GM18951 (cell line): ENCODE results near the gene SETDB2.

Experiments used
- POLR2A ChIP-seq: IDR thresholded peaks from 4 replicates; pipeline ENCODE4 v1.6.1; 2011; ENCODE audit warnings: mild to moderate bottlenecking; ENCODE audit not compliant: insufficient read length, insufficient read depth; ENCODE audit errors: extremely low read depth
- in situ Hi-C: fragments of 300-500 bp; cut with MboI; formaldehyde crosslinking; loops from one replicate; pipeline ENCODE4 v1.12.0; 2022; ENCODE audit warnings: low sequenced_read_pairs, mixed read lengths, inconsistent platforms; ENCODE audit not compliant: unreplicated experiment

SETDB2 gene

GRCh38 chr13:49536144-49536873 is 92.2 kb downstream of the SETDB2 start:
- in situ Hi-C loops = no loop called here
- no peak for TF ChIP-seq POLR2A

GRCh38 chr13:49538404-49538803 is 94.3 kb downstream of the SETDB2 start:
- in situ Hi-C loops = no loop called here
- no peak for TF ChIP-seq POLR2A

DNA sequence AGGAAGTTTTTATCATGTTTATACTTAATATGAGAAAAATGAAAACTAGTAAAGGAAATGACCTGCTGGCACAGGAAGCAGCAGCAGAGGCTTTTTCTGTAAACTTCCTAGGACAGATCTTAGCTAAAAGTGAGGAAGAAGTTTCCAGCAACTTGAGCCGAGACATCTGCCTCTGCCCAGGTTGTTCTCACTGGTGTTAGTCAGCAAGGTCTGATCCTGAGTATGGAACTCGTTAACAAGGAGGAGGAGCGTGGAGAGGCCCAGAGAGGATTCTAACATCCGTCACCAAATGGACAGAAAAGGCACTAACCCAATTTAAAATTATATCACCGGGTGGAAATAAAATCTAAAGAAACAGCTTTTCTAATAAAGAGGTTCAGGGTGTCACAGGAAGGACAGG is 95.2 kb downstream of the SETDB2 start:
- TF ChIP-seq POLR2A = no peak
- in situ Hi-C loops = no loop called here

- TF ChIP-seq POLR2A = no peak
- in situ Hi-C loops = no loop called here
Observed at GRCh38 chr13:49539746-49540145, 95.7 kb downstream of the SETDB2 start.

DNA sequence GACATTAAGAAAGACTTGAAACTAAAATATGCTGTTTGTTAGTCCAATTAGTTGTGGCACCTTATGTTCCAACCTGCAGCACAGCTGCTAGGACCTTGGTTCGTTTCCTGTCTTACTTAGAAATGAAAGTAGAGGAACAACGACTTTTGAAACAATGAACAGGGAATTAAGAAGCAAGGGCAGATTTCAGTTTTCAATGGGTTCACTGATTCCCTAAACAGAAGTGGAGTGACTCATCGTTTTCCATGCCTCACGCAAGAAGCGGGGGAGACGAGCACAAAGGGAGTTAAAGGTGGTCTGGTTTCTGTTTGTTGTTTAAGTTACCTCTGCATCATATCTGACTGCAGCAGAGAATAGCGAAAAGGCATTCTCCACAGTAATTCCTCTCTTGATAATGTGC is 96.5 kb downstream of the SETDB2 start:
- in situ Hi-C loops = no loop called here
- TF ChIP-seq POLR2A = no peak

DNA sequence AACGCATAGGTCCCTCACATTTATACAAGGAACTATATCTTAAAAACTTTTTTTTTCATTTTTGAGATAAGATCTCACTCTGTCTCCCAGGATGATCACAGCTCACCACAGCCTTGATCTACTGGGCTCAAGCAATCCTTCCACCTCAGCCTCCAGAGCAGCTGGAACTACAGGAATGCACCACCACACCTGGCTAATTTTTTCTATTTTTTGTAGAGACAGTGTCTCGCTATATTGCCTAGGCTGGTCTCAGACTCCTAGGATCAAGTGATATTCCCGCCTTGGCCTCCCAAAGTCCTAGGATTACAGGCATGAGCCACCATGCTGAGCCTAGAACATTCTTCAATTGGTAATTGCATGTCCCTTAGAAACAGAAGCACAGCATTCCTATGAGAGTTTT is 99.6 kb downstream of the SETDB2 start:
- in situ Hi-C loops = no loop called here

More for the DNA sequence above, 99.6 kb downstream of the SETDB2 start:
- TF ChIP-seq POLR2A = no peak
